ENCODE results near the gene ZNF827.

Gene ZNF827

GRCh38 chr4:145878501-145879435, 59.9 kb downstream of the ZNF827 start:
- ChIA-PET CTCF (interaction anchor here (0.9 to 2.6 kb wide), 7 partner anchors 8 to 260 kb away, joined by 3 to 8 read pairs (median 5); partner anchors contain the start of gene MMAA), POLR2A (interaction anchor here (1.2 kb wide), 1 partner anchor 13 kb away, joined by 4 read pairs; no protein-coding TSS in a partner anchor)
- no peak overlapping the region for H3K4me3 ChIP-seq (ENCODE audit: low read depth, low read length)
- DNase-seq (ENCODE audit: low read depth, low spot score), result no peak
- TF ChIP-seq CTCF (IDR thresholded peaks at IDR 0.05; ENCODE audit: insufficient read depth, low read length, missing control alignments), result no peak

DNA sequence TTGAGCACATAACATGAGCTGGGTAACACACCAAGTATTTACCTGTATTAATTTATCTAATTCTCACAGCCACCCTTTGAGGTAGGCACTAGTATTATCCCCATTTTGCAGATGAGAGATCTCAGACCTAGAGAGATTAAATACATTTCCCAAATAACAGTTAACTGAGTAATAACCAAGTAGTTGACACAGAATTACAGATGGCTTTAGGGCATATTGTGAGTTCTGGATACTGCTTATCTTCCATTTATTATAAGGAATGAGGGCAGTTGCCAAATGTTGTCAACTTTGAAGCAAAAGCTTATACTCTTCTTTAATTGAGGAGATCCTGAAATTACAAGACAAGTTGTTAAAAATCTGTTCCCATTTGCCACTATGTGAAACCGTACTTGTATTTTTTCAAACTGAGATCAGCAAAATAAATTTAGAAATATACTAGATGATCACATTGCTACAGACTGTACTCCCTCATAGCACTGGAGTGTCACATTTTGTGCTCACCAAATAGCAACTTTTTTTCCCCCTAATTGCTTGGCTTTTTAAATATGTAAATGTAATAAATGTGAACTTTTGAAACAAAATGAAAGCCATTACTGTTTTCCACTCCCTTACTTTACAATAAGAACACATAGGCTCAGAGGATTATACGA, 62.0 kb downstream of the ZNF827 start:
- ChIA-PET CTCF (interaction anchor here (0.9 kb wide), 1 partner anchor 11 kb away, joined by 3 read pairs; no protein-coding TSS in a partner anchor), POLR2A (interaction anchor here (0.5 kb wide), 1 partner anchor 23 kb away, joined by 3 read pairs; no protein-coding TSS in a partner anchor)
- no peak for TF ChIP-seq CTCF (IDR thresholded peaks at IDR 0.05; ENCODE audit: insufficient read depth, low read length, missing control alignments)
- DNase-seq (ENCODE audit: low read depth, low spot score), result no peak
- H3K4me3 ChIP-seq (ENCODE audit: low read depth, low read length), result no peak overlapping the region

- no peak for DNase-seq (ENCODE audit: low read depth, low spot score)
- H3K4me3 ChIP-seq (ENCODE audit: low read depth, low read length), result no peak overlapping the region
- TF ChIP-seq CTCF (IDR thresholded peaks at IDR 0.05; ENCODE audit: insufficient read depth, low read length, missing control alignments), result no peak
- POLR2A ChIA-PET, result no interaction called here
- CTCF ChIA-PET, result no interaction called here
Measured at GRCh38 chr4:145873901-145874300, 64.7 kb downstream of the ZNF827 start.

DNA sequence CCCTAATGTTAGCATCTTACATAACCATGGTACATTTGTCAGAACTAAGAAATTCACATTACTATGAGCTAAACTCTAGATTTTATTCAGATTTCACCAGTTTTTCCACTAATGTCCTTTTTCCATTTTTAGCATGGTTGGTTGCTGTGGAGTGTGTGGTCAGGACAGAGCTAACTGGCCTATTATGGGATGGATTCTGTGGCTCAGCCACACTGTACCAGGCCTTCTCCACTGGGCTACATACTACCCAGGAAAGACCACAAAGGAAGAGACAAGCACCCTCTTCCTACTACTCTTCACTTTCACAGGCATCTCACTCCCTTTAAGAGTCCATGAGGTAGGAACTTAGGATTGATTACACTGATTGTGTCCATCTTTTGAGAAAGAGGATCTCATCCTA, 67.4 kb downstream of the ZNF827 start:
- ChIA-PET POLR2A (no interaction called here), CTCF (no interaction called here)
- no peak for TF ChIP-seq CTCF (IDR thresholded peaks at IDR 0.05; ENCODE audit: insufficient read depth, low read length, missing control alignments)
- no peak for DNase-seq (ENCODE audit: low read depth, low spot score)
- H3K4me3 ChIP-seq (ENCODE audit: low read depth, low read length), result no peak overlapping the region

DNA sequence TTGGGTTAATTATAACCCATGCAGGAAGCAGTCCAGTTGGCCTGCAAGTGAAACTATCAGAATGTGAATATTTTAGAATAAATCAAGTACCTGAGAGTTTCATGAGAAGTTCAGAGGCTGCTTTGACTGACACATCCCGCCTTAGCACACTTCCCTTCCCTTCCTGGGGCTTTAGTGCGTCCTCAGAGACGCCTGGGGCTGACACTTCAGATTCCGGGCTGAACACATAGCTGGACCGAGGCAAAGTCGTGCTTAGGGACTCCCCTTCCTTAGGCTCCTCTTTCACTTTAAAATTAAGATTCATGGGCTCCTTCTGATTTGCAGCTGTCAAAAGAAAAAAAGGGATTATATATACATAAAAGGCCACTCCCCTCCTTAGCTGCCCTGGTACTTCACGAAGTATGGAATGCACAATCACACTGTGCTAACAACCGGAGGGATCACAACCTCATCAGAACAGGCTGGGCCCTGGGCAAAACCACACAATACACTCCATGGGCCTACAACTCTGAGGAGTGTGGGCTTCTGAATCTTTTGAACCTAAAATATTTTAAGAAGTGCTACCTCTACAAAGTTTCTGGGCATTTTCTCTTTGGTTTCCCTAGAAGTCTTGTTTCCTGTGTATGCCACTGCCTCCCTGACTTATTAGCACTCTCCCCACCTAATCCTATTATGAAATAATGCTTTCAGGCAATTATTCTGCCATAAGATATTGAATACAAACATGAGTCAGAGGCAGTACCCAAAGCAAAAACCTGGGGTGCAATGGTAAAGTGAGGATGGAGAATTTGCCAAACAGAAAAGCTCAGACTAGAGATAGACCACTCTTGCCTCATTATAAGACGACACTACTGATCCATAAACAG, 68.2 kb downstream of the ZNF827 start:
- no peak overlapping the region for H3K4me3 ChIP-seq (ENCODE audit: low read depth, low read length)
- POLR2A ChIA-PET, result no interaction called here
- DNase-seq (ENCODE audit: low read depth, low spot score), result no peak
- no peak for TF ChIP-seq CTCF (IDR thresholded peaks at IDR 0.05; ENCODE audit: insufficient read depth, low read length, missing control alignments)
- CTCF ChIA-PET, result interaction anchor here (1.2 to 2.0 kb wide), 3 partner anchors 11 to 654 kb away, joined by 3 to 8 read pairs (median 3); no protein-coding TSS in a partner anchor

Data from AG04449 (cell line).